ENCODE data around the gene GDNF.

- TF ChIP-seq CTCF (conservative IDR thresholded peaks at IDR 0.05 in 1 of 2, IDR thresholded peaks at IDR 0.05 in 1 of 2; ENCODE audit: low read depth in 1 of 2, low read length in 2 of 2) (no peak), EZH2 (IDR thresholded peaks at IDR 0.05; ENCODE audit: low read length, missing control alignments) (no peak)
Observed at GRCh38 chr5:37875051-37875787, 35.4 kb upstream of the GDNF start.

Data from fibroblast of lung (primary cell).